Heart right ventricle (tissue), 16 donors: ENCODE measurements around the gene FAM131C. TPM values are rescaled to one million over a fixed set of nuclear protein-coding genes. Genes with fewer than 3 reads are reported as not detected.

Source experiments
- ATAC-seq, 8 donors: fragments of 200-7000 bp; cut with Tn5 transposase; one replicate each; pipeline ENCODE4 v1.9.1; 2020; ENCODE audit warnings: mild to moderate bottlenecking in 8 of 8, moderate library complexity in 8 of 8, moderate number of reproducible peaks in 1 of 8
- DNase-seq, 2 donors: peaks; one replicate each; pipeline ENCODE4 v3.0.0-alpha.2; 2020
- H3K27ac ChIP-seq, 10 donors: fragments of 200-600 bp; sonication (generic) in 2 of 10; one replicate each; pipeline versions ENCODE4 v1.5.0 to v1.8.0; 2020 to 2022; ENCODE audit warnings: mild to moderate bottlenecking in 3 of 10
- H3K27me3 ChIP-seq, 7 donors: fragments of 200-600 bp; one replicate each; pipeline ENCODE4 v1.8.0; 2021 to 2022; ENCODE audit warnings: mild to moderate bottlenecking in 2 of 7
- H3K36me3 ChIP-seq, 9 donors: fragments of 200-600 bp; sonication (generic) in 1 of 9; one replicate each; pipeline versions ENCODE4 v1.5.0 to v1.8.0; 2020 to 2022; ENCODE audit warnings: mild to moderate bottlenecking in 2 of 9
- H3K4me1 ChIP-seq, 9 donors: fragments of 200-600 bp; sonication (generic) in 1 of 9; one replicate each; pipeline versions ENCODE4 v1.5.0 to v1.8.0; 2020 to 2022; ENCODE audit warnings: mild to moderate bottlenecking in 4 of 9
- H3K4me3 ChIP-seq, 10 donors: fragments of 200-600 bp; sonication (generic) in 2 of 10; one replicate each; pipeline versions ENCODE4 v1.5.0 to v1.8.0; 2020 to 2022; ENCODE audit warnings: mild to moderate bottlenecking in 7 of 10, moderate library complexity in 2 of 10
- H3K9me3 ChIP-seq, 11 donors: fragments of 200-600 bp in 10 of 11; sonication (generic) in 2 of 11; one replicate each; pipeline versions ENCODE4 v1.5.0 to v1.8.0; 2013 to 2022; ENCODE audit warnings: mild to moderate bottlenecking in 2 of 11, control low read depth in 1 of 11, moderate library complexity in 1 of 11
- WGBS, 2 donors: extraction: QIAGEN DNeasy Blood & Tissue Kit; methylation state at CpG; one replicate each; pipeline ENCODE4 v1.1.7; 2013; ENCODE audit warnings: inconsistent platforms in 1 of 2; 5-methylcytosine and 5-hydroxymethylcytosine counted together
- intact Hi-C, 10 donors: fragments of 100-400 bp; cut with DNase I; formaldehyde crosslinking; loops; one replicate each; pipeline versions ENCODE4 v1.11.1 to v1.14.2; 2022
- polyA plus RNA-seq, 2 donors: library from polyadenylated mRNA; stranded (reverse); fragments of 200-250 nt; gene quantifications; one replicate each; pipeline ENCODE4 v1.2.3, GENCODE V29; 2013
- total RNA-seq, 10 donors: library from RNA; stranded (reverse); fragmentation: NEBNext Ultra II Directional in 3 of 10; extraction: Animal tissue kit (Norgen Biotek cat#: 25700) in 3 of 10; gene quantifications; one replicate each; pipeline versions ENCODE4 v1.2.1 to v1.2.4, GENCODE V29; 2021 to 2023
- TF ChIP-seq, protein P1 (sequence below), 9 donors: fragments of 200-600 bp; sonication (generic) in 2 of 9; IDR thresholded peaks; one replicate each; pipeline versions ENCODE4 v1.5.0 to v1.8.0; 2021 to 2022; ENCODE audit warnings: antibody characterized with exemption in 9 of 9, mild to moderate bottlenecking in 5 of 9, moderate library complexity in 1 of 9
- donor health status: Arrhythmogenic right ventricular cardiomyopathy.
- donor health status: ischemic (EF 13 %, LVEDD 7.1; RV severe dilation, severe dysfunction).
- donor health status: healthy with polysubstance abuse.
- donor health status: DM: no; HTN: yes; CAD: no.
- donor health status: DM: no; HTN: no; CAD: no.
- donor health status: ischemic (EF 25% LVEDD 6.9; RV normal size, moderate dysfunction).
- donor health status: ischemic (EF 25% LVEDD 5.7; RV mildly dilated, moderate dysfunction).
- donor health status: healthy.
- donor health status: DM: yes; HTN: yes; CAD: no.
- donor health status: Ischemic cardiomyopathy.
- donor health status: ischemic (EF 35%, LVEDD 5.7; RV mildly dilated, moderate dysfunction).
- donor health status: nonischemic (EF 11% LVEDD 7.7; RV severe dilation, severe dysfunction).
- donor health status: DM: yes; HTN: yes; CAD: no.
- donor health status: PGD.
- donor health status: ischemic (EF 29% LVEDD 5.4; RV normal size, mild dysfunction).
- donor health status: nonischemic (EF 23%, LVEDD 6.1; RV moderate dilation, normal function).

Gene FAM131C
- total and polyA plus RNA-seq, 12 donors = 0.72 to 11.8 (median 2.4) TPM

DNA sequence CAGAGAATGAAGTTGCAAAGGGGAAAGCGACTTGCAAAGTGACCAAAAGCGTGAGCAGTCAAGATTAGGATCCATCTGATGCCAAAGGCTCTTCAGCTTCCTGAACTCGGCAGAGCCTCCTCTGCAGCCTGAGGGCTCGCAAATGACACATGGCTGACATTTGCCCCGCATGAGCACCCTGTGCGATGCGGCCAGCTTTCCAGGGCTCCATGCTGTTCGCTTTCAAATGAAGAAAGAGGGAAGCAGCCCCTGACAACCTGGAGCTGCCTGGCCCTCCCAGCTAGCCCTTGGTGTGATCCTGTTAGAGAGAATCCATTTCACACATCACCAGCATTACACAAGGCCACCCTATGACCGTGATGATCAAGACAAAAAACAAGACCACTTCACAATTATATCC is 20.2 kb upstream of the FAM131C start:
- TF ChIP-seq, protein P1, sequence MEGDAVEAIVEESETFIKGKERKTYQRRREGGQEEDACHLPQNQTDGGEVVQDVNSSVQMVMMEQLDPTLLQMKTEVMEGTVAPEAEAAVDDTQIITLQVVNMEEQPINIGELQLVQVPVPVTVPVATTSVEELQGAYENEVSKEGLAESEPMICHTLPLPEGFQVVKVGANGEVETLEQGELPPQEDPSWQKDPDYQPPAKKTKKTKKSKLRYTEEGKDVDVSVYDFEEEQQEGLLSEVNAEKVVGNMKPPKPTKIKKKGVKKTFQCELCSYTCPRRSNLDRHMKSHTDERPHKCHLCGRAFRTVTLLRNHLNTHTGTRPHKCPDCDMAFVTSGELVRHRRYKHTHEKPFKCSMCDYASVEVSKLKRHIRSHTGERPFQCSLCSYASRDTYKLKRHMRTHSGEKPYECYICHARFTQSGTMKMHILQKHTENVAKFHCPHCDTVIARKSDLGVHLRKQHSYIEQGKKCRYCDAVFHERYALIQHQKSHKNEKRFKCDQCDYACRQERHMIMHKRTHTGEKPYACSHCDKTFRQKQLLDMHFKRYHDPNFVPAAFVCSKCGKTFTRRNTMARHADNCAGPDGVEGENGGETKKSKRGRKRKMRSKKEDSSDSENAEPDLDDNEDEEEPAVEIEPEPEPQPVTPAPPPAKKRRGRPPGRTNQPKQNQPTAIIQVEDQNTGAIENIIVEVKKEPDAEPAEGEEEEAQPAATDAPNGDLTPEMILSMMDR (IDR thresholded peaks at IDR 0.05) = no peak
- no peak for ATAC-seq
- no peaks in the 10 kb centered on the region for H3K36me3 ChIP-seq
- H3K9me3 ChIP-seq = no peaks in the 10 kb centered on the region
- 77 to 78% methylated on average over 9 of the region's 9 CpGs for WGBS, 2 donors
- no peak overlapping the region for H3K4me3 ChIP-seq
- DNase-seq = no peak
- intact Hi-C loops = no loop called here
- H3K27me3 ChIP-seq = no peaks in the 10 kb centered on the region
- H3K27ac ChIP-seq = no peak overlapping the region
- H3K4me1 ChIP-seq = peaks cover 0 to 8% (median 4%) of the 10 kb centered on the region in 9 donors

DNA sequence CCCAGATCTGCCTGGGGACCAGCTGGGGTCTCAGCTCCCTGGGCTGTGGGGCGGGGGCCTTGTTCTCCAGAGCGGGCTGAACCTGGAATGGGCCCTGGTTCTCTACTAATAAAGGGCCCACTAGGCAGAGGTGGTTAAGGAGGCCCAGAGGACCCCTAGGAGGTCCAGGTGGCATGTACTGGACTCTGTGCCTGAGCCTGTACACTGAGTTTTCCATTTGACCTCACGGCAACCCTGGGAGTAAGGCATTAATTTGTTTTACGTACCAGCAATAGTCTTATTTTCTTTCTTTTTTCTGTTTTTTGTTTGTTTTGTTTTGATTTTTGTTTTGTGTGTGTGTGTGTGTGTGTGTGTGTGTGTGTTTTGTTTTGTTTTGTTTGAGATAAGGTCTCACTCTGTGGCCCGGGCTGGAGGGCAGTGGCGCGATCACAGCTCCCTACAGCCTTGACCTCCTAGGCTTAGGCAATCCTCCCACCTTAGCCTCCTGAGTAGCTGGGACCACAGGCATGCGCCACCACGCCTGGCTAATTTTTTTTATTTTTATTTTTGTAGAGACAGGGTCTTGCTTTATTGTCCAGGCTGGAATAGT is 19.6 kb upstream of the FAM131C start:
- intact Hi-C loops = no loop called here
- Histone ChIP-seq H3K9me3 (no peaks in the 10 kb centered on the region), H3K36me3 (no peaks in the 10 kb centered on the region), H3K27me3 (no peaks in the 10 kb centered on the region), H3K27ac (no peak overlapping the region), H3K4me1 (peaks cover 0 to 14% (median 9%) of the 10 kb centered on the region in 9 donors), H3K4me3 (no peak overlapping the region)
- TF ChIP-seq, protein P1 (IDR thresholded peaks at IDR 0.05) = no peak
- no peak for ATAC-seq
- DNase-seq = no peak
- 95 to 98% methylated on average over 9 of the region's 9 CpGs for WGBS, 2 donors

DNA sequence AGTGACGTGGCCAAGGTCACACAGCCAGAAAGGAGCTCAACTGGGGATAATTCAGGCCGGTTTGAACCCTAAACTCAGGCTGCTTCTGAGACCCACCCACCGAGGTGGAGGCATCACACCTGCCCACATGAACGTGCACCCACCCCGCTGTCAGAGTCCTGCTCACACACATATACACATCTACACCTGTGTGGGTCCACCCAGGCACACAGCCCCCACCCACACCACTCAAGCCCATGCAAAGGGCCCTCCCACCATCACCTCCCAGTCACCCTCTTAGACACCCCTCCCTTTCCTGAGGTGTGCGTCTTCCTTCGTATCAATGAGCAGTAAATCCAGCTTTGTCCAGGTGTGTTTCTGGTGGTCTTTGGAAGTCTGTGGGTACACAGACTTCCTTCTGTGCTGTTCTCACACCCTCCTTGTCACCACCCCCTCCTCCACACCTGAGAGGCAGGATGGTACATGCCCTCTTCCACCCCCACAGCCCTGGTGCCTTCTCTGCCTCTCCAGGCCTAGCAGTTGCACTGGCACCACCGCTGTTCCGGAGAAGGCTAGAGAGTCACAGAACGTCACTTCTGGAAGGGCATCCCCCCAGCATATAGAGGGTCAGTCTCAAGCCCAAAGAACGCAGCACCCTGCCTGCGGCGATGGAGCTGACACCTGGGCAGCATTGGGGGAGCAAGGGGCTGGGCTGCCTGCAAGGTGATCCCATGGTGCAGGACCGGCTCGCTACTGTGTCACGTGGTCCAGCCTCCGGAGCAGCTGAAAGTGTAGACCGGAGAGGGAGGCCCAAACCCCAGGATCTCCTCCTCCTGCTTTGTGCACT is 18.9 kb upstream of the FAM131C start:
- Histone ChIP-seq H3K9me3 (no peaks in the 10 kb centered on the region), H3K4me3 (no peak overlapping the region), H3K36me3 (no peaks in the 10 kb centered on the region), H3K27me3 (no peaks in the 10 kb centered on the region), H3K27ac (no peak overlapping the region), H3K4me1 (peaks cover 0 to 20% (median 10%) of the 10 kb centered on the region in 9 donors)
- intact Hi-C loops = no loop called here
- TF ChIP-seq, protein P1 (IDR thresholded peaks at IDR 0.05) = no peak
- WGBS, 2 donors = 89 to 91% methylated on average over 18 of the region's 18 CpGs
- no peak for ATAC-seq
- no peak for DNase-seq

DNA sequence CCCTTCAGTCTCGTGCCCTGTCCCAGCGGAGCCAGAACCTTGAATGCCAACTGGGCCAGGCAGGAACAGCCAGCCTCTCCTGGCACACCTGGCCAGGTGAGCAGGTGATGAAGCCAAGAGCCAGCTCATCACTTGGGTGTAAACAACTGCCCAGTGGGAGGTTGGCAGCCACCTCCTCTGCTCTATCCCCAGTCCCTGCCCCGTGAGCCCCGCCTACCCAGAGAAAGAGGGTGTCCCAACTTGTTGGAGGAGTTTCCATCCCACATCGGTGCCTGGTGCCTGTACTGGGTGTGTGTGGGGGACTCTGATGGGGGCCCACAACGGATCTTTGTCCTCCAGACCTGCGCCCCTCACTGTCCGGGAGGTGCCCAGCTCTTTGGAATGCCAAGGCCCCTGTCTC is 17.8 kb upstream of the FAM131C start:
- TF ChIP-seq, protein P1 (IDR thresholded peaks at IDR 0.05) = no peak
- no peak overlapping the region for H3K27ac ChIP-seq
- WGBS, 2 donors = 85 to 88% methylated on average over 8 of the region's 8 CpGs
- peaks cover 0 to 20% (median 10%) of the 10 kb centered on the region in 9 donors for H3K4me1 ChIP-seq
- H3K27me3 ChIP-seq = no peaks in the 10 kb centered on the region
- no peak for DNase-seq
- ATAC-seq = no peak
- no peaks in the 10 kb centered on the region for H3K36me3 ChIP-seq
- no peak overlapping the region for H3K4me3 ChIP-seq
- intact Hi-C loops = no loop called here
- H3K9me3 ChIP-seq = no peaks in the 10 kb centered on the region
